HCT116 (cell line): ENCODE data around the gene CASK. TPM values are rescaled to one million over a fixed set of nuclear protein-coding genes. Genes with fewer than 3 reads are reported as not detected.

ENCODE experiments used
- ATAC-seq: fragments of 200-7000 bp; cut with Tn5 transposase; 2 replicates; pipeline ENCODE4 v1.9.1; 2020; ENCODE audit warnings: mild to moderate bottlenecking, moderate library complexity
- BruUV-seq: library from RNA; stranded (reverse); fragments of 400-500 nt; replicated peaks from 2 replicates; lab custom pipeline; 2021; lab: Mats Ljungman, UMichigan
- CTCF ChIA-PET: fragments of 300-600 bp; sonication (Branson Sonifier 250); formaldehyde crosslinking; loops from one replicate; lab custom pipeline; 2021; ENCODE audit warnings: antibody characterized with exemption; lab: Charles Lee
- POLR2A ChIA-PET: fragments of 300-600, 350-600 bp; sonication (Branson Sonifier 250); formaldehyde crosslinking; loops from one replicate; lab custom pipeline; 2021; ENCODE audit warnings: antibody characterized with exemption; lab: Charles Lee
- RAD21 ChIA-PET, 2 experiments: fragments of 300-600 bp; sonication (Branson Sonifier 250); formaldehyde crosslinking; loops; one replicate each; lab custom pipeline; 2023; ENCODE audit warnings: low total read pairs in 2 of 2; ENCODE audit not compliant: uncharacterized antibody in 2 of 2, unreplicated experiment in 2 of 2, low non-redundant PET in 1 of 2; lab: Charles Lee
- DNase-seq: peaks from one replicate; pipeline ENCODE4 v3.0.0-alpha.2; 2010; ENCODE audit warnings: low read depth, low spot score
- H2AFZ ChIP-seq: fragments of 200-600 bp; shearing (Covaris generic), sonication (generic); 2 replicates; pipeline ENCODE4 v1.6.1; 2017; ENCODE audit warnings: low read depth, mixed run types, mixed read lengths, antibody characterized with exemption, low read length; ENCODE audit not compliant: poor library complexity, severe bottlenecking
- H3K27ac ChIP-seq: 2 replicates; pipeline ENCODE4 v1.5.1; 2012; ENCODE audit warnings: low read depth, low read length
- H3K27me3 ChIP-seq: fragments of 200-600 bp; sonication (generic); 2 replicates; pipeline ENCODE4 v1.6.1; 2016; ENCODE audit warnings: mixed run types, low read length, mixed read lengths; ENCODE audit not compliant: insufficient read depth
- H3K36me3 ChIP-seq, 2 experiments: fragments of 200-500 bp in 1 of 2; fragments of 200-600 bp in 1 of 2; sonication (Bioruptor generic) in 1 of 2; sonication (generic) in 1 of 2; 2 replicates each; pipeline versions ENCODE4 v1.5.1 to v1.6.1; 2014 to 2016; ENCODE audit warnings: low read length in 2 of 2, inconsistent platforms in 1 of 2, mixed read lengths in 1 of 2, mixed run types in 1 of 2; ENCODE audit not compliant: insufficient read depth in 2 of 2, control insufficient read depth in 1 of 2
- H3K4me1 ChIP-seq, 2 experiments: fragments of 200-600 bp in 1 of 2; sonication (generic) in 1 of 2; 2 replicates each; pipeline versions ENCODE4 v1.5.1 to v1.6.1; 2012 to 2017; ENCODE audit warnings: low read length in 2 of 2, inconsistent platforms in 1 of 2, mild to moderate bottlenecking in 1 of 2, mixed read lengths in 1 of 2, mixed run types in 1 of 2, moderate library complexity in 1 of 2; ENCODE audit not compliant: insufficient read depth in 2 of 2, control insufficient read depth in 1 of 2
- H3K4me2 ChIP-seq: fragments of 200-600 bp; sonication (generic); 2 replicates; pipeline ENCODE4 v1.6.1; 2017; ENCODE audit warnings: mixed run types, low read length, mixed read lengths
- H3K4me3 ChIP-seq, 2 experiments: fragments of 200-600 bp in 1 of 2; sonication (generic) in 1 of 2; replicated peaks in 1 of 2; 2 replicates each; pipeline ENCODE4 v1.5.1; 2011 to 2016; ENCODE audit warnings: low read length in 2 of 2, control low read depth in 1 of 2, low read depth in 1 of 2, mild to moderate bottlenecking in 1 of 2, mixed read lengths in 1 of 2, mixed run types in 1 of 2
- H3K79me2 ChIP-seq: fragments of 200-600 bp; sonication (generic); 2 replicates; pipeline ENCODE4 v1.6.1; 2017; ENCODE audit warnings: mild to moderate bottlenecking, mixed run types, low read length, moderate library complexity, mixed read lengths; ENCODE audit not compliant: insufficient read depth
- H3K9ac ChIP-seq: fragments of 200-600 bp; sonication (generic); 2 replicates; pipeline ENCODE4 v1.6.1; 2016; ENCODE audit warnings: low read length, mixed read lengths
- H3K9me2 ChIP-seq: fragments of 200-600 bp; sonication (generic), shearing (Covaris generic); 2 replicates; pipeline ENCODE4 v1.6.1; 2017; ENCODE audit warnings: mixed run types, mild to moderate bottlenecking, moderate library complexity; ENCODE audit not compliant: insufficient read depth
- H3K9me3 ChIP-seq, 2 experiments: fragments of 200-500 bp in 1 of 2; fragments of 200-600 bp in 1 of 2; sonication (Bioruptor generic) in 1 of 2; sonication (generic) in 1 of 2; 2 replicates each; pipeline ENCODE4 v1.6.1; 2014 to 2017; ENCODE audit warnings: low read length in 2 of 2, mixed read lengths in 2 of 2, inconsistent platforms in 1 of 2, low read depth in 1 of 2, mild to moderate bottlenecking in 1 of 2, mixed run types in 1 of 2, moderate library complexity in 1 of 2; ENCODE audit not compliant: control insufficient read depth in 1 of 2, insufficient read depth in 1 of 2
- H4K20me1 ChIP-seq: fragments of 200-600 bp; sonication (generic), shearing (Covaris generic); 2 replicates; pipeline ENCODE4 v1.6.1; 2017; ENCODE audit warnings: mixed run types, mild to moderate bottlenecking, moderate library complexity; ENCODE audit not compliant: insufficient read depth
- CBX3 ChIP-seq: IDR thresholded peaks from 2 replicates; pipeline ENCODE4 v1.6.1; 2012; ENCODE audit warnings: low read depth
- ELF1 ChIP-seq: IDR thresholded peaks from 2 replicates; pipeline ENCODE4 v1.6.1; 2012; ENCODE audit warnings: low read depth, borderline replicate concordance
- FOSL1 ChIP-seq: IDR thresholded peaks from 2 replicates; pipeline ENCODE4 v1.6.1; 2012; ENCODE audit warnings: low read depth
- JUND ChIP-seq: IDR thresholded peaks from 2 replicates; pipeline ENCODE4 v1.6.1; 2012
- MAX ChIP-seq: IDR thresholded peaks from 2 replicates; pipeline ENCODE4 v1.6.1; 2012
- SP1 ChIP-seq: IDR thresholded peaks from 2 replicates; pipeline ENCODE4 v1.6.1; 2012; ENCODE audit warnings: low read depth
- ZBTB33 ChIP-seq: IDR thresholded peaks from 2 replicates; pipeline ENCODE4 v1.6.1; 2011; ENCODE audit warnings: mild to moderate bottlenecking, low read length, moderate library complexity; ENCODE audit not compliant: insufficient replicate concordance; ENCODE audit errors: extremely low read depth
- intact Hi-C: fragments of 100-400 bp; cut with micrococcal nuclease; formaldehyde crosslinking; loops from 2 replicates; pipeline ENCODE4 v1.10.0; 2022
- total RNA-seq: library from RNA; stranded (reverse); gene quantifications from one replicate; pipeline ENCODE4 v1.2.1, GENCODE V29; 2021; ENCODE audit not compliant: unreplicated experiment

The CASK gene
- total RNA-seq, 1 experiment from 2014 or later = 39.0 TPM

GRCh38 chrX:41491267-41492004 is 431.9 kb downstream of the CASK start:
- Histone ChIP-seq H3K36me3 (no peaks in the 10 kb centered on the region), H3K9me2 (no peaks in the 10 kb centered on the region), H3K4me2 (peak overlapping the region; percentile 63), H3K27me3 (no peaks in the 10 kb centered on the region), H3K27ac (peak overlapping the region; percentile 31; the same call in 1 of the 2 replicates), H2AFZ (peak overlapping the region; percentile 93), H3K9me3 (no peaks in the 10 kb centered on the region), H3K4me3 (peak overlapping the region; percentile 21 to 49), H4K20me1 (no peaks in the 10 kb centered on the region), H3K9ac (peak overlapping the region; percentile 36), H3K79me2 (no peaks in the 10 kb centered on the region), H3K4me1 (peaks cover 4 to 17% of the 10 kb centered on the region in 2 experiments; a peak in 2 of 4 replicates)
- ChIA-PET CTCF (interaction anchor here (1.3 kb wide), 1 partner anchor 10 kb away, joined by 5 read pairs; no protein-coding TSS in a partner anchor), RAD21 (no interaction called here), POLR2A (no interaction called here)
- DNase-seq (peak; percentile 65), ATAC-seq (peak; percentile 88)
- intact Hi-C loops = no loop called here
- no TSS peak for BruUV-seq
- TF ChIP-seq MAX (peak; percentile 37; the same call in 1 of the 2 replicates), JUND (peak; percentile 64), FOSL1 (peak; percentile 51), CBX3 (peak; percentile 52; the same call in 1 of the 2 replicates), ZBTB33 (no peak), ELF1 (no peak), SP1 (peak; percentile 65)
